AG04450 (cell line): ENCODE data around the gene FLYWCH1. TPM values are rescaled to one million over a fixed set of nuclear protein-coding genes. Genes with fewer than 3 reads are reported as not detected.
"Not testable (repeated sequence)": the region's sequence is repeated elsewhere in the genome, so short reads cannot be mapped to it uniquely, and the experiment has no call there.

Experiments used
- CTCF ChIA-PET: fragments of 300-600, 350-600 bp; formaldehyde crosslinking; extraction: SDS; loops from one replicate; lab custom pipeline; 2022; ENCODE audit warnings: antibody characterized with exemption, inconsistent platforms; lab: Charles Lee
- POLR2A ChIA-PET: fragments of 350-600 bp; formaldehyde crosslinking; extraction: SDS; loops from one replicate; lab custom pipeline; 2021; ENCODE audit warnings: antibody characterized with exemption, inconsistent platforms; lab: Yijun Ruan, JAX
- DNase-seq: peaks from one replicate; pipeline ENCODE4 v3.0.0-alpha.2; 2011; ENCODE audit warnings: low read depth, low spot score
- H3K27ac ChIP-seq: one replicate; pipeline ENCODE4 v1.5.1; 2012; ENCODE audit warnings: low read depth, low read length, control low read depth
- H3K27me3 ChIP-seq: one replicate; pipeline ENCODE4 v1.6.0; 2012; ENCODE audit warnings: low read length; ENCODE audit not compliant: control insufficient read depth, insufficient read depth
- H3K4me3 ChIP-seq: 2 replicates; pipeline ENCODE4 v1.5.1; 2011; ENCODE audit warnings: mild to moderate bottlenecking, low read depth, low read length, control low read depth
- H3K9me3 ChIP-seq: 2 replicates; pipeline ENCODE4 v1.5.1; 2012; ENCODE audit warnings: low read length; ENCODE audit not compliant: control insufficient read depth, insufficient read depth
- polyA plus RNA-seq: library from polyadenylated mRNA; depleted of rRNA; stranded (reverse); fragments of >200 nt; gene quantifications from 2 replicates; pipeline ENCODE4 v1.2.3, GENCODE V29; 2011
- TF ChIP-seq, protein P1 (sequence below): IDR thresholded peaks from 2 replicates; pipeline ENCODE4 v1.5.1; 2011; ENCODE audit warnings: low read depth, low read length, control low read depth, inconsistent platforms

The FLYWCH1 gene
- polyA plus RNA-seq, 1 experiment: 15.1 TPM

DNA sequence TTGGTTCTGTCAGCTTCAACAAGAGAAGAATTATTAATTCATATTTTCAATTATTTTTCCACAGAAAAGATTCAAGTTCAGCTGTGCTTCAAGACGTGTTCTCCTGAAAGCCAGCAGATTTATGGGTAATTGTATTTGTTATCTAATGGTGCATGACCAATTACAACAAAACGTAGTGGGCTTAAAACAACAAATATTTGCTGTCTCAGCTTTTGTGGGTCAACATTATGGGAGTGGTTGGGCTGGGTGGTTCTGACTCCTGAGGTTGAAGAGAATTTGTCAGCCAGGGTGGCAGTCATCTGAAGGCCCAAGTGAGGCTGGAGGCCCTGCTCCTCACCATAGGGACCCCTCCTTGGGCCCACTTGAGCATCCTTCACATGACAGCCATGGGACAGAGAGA is 28.2 kb downstream of the FLYWCH1 start:
- TF ChIP-seq, protein P1, sequence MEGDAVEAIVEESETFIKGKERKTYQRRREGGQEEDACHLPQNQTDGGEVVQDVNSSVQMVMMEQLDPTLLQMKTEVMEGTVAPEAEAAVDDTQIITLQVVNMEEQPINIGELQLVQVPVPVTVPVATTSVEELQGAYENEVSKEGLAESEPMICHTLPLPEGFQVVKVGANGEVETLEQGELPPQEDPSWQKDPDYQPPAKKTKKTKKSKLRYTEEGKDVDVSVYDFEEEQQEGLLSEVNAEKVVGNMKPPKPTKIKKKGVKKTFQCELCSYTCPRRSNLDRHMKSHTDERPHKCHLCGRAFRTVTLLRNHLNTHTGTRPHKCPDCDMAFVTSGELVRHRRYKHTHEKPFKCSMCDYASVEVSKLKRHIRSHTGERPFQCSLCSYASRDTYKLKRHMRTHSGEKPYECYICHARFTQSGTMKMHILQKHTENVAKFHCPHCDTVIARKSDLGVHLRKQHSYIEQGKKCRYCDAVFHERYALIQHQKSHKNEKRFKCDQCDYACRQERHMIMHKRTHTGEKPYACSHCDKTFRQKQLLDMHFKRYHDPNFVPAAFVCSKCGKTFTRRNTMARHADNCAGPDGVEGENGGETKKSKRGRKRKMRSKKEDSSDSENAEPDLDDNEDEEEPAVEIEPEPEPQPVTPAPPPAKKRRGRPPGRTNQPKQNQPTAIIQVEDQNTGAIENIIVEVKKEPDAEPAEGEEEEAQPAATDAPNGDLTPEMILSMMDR: no peak
- Histone ChIP-seq H3K4me3 (no peak overlapping the region), H3K27me3 (no peaks in the 10 kb centered on the region), H3K27ac (no peak overlapping the region), H3K9me3 (no peaks in the 10 kb centered on the region; the same call in 1 of the 2 replicates)
- ChIA-PET CTCF (interaction anchor here (0.5 to 1.3 kb wide), 4 partner anchors 13 to 22 kb away, joined by 3 to 11 read pairs (median 3); no protein-coding TSS in a partner anchor), POLR2A (no interaction called here)
- DNase-seq: no peak

DNA sequence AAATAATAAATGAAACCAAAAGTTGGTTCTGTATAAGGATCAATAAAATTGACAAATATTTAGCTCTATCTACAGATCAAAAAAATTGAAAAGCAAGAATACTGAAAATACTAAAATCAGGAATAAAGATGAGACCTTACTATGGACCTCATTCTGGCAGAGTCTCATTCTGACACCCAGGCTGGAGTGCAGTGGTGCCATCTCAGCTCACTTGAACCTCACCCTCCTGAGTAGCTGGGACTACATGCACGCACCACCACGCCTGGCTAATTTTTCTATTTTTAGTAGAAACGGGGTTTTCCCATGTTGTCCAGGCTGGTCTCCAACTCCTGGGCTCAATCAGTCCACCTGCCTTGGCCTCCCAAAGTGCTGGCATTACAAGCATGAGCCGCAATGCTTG is 30.3 kb downstream of the FLYWCH1 start:
- Histone ChIP-seq H3K27ac (no peak overlapping the region), H3K9me3 (no peaks in the 10 kb centered on the region; the same call in 1 of the 2 replicates), H3K4me3 (no peak overlapping the region), H3K27me3 (no peaks in the 10 kb centered on the region)
- TF ChIP-seq, protein P1: no peak
- ChIA-PET POLR2A (no interaction called here), CTCF (interaction anchor here (0.6 to 5.3 kb wide), 4 partner anchors 14 to 28 kb away, joined by 3 to 29 read pairs (median 6); no protein-coding TSS in a partner anchor)
- DNase-seq: no peak

DNA sequence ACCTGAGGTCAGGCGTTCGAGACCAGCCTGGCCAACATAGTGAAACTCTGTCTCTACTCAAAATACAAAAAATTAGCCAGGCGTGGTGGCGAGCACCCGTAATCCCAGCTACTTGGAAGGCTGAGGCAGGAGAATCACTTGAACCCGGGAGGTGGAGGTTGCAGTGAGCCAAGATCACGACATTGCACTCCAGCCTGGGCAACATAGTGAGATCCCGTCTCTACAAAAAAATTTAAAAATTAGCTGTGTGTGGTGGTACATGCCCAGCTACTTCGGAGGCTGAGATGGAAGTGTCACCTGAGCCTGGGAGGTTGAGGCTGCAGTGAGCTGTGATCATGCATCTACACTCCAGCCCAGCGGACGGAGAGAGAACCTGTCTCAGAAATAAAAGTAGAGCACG is 32.0 kb downstream of the FLYWCH1 start:
- DNase-seq, H3K9me3 ChIP-seq, H3K4me3 ChIP-seq, POLR2A ChIA-PET, H3K27me3 ChIP-seq, H3K27ac ChIP-seq: not testable (repeated sequence)
- CTCF ChIA-PET: interaction anchor here (0.7 to 5.3 kb wide), 2 partner anchors 16 to 63 kb away, joined by 5 to 29 read pairs; no protein-coding TSS in a partner anchor

DNA sequence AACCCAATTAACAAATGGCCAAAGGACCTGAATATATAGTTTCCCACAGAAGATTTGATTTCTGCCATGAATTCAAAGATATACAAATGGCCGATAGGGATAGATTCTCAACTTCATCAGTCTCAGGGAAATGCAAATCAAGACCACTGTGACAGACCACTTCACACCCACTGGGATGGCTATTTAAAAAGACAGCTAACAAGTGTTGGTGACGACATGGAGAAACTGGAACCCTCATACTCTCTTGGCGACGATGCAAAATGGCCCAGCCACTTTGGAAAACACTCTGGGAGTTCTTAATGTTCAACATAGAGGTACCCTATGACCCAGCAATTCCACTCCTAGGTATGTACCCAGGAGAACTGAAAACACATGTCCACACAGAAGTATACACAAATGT is 34.9 kb downstream of the FLYWCH1 start:
- CTCF ChIA-PET: interaction anchor here (0.9 to 5.3 kb wide), 2 partner anchors 19 to 20 kb away, joined by 3 to 29 read pairs; no protein-coding TSS in a partner anchor

DNA sequence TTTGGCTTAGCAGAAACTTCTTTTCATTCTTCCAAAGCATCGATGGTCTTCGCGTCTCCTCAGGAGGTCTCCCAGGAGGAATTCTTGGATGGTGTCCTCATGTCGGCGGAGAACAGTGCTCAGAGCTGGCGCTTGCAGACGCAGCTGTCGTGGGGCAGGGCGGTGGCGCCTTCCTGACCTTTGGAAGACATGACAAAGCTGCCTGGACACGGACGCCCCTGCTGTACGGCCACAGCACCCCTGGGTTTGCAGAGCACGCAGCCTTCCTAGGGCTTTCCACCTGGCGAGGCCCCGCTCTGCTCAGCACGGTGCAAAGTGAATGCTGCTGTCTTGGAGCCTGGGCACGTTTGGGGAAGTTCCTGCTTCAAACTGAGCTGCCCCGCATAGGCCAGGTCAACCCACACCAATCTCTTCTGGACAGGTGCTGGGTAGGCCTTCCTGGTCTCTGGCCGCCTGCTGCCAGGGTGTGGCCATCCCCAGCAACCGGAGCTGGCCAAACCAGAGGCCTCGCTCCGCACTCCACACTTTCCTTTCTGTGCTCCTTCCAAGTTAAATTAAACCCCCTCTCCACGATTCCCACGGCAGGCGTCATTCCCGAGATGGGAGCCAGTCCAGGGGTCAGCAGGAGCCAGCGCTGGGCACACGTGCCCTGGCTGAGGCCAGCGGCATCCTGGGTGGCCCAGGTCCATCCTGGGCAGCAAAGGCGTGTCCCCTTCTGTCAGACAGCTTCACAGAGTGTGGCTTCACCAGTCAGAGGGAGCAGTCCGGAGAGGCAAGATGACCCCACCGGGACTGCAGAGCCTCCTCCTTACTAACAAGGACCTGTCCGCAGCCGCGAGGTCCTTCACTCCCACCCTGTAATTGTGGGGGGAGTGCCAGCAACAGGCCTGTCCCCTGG is 37.3 kb downstream of the FLYWCH1 start:
- ChIA-PET POLR2A (no interaction called here), CTCF (interaction anchor here (1.0 kb wide), 1 partner anchor 12 kb away, joined by 4 read pairs; no protein-coding TSS in a partner anchor)
- TF ChIP-seq, protein P1: no peak
- H3K4me3 ChIP-seq: no peak overlapping the region
- no peak for DNase-seq
- no peak overlapping the region for H3K27ac ChIP-seq
- peaks cover 12% of the 10 kb centered on the region for H3K27me3 ChIP-seq
- H3K9me3 ChIP-seq: no peaks in the 10 kb centered on the region; the same call in 1 of the 2 replicates

More for the DNA sequence above, 34.9 kb downstream of the FLYWCH1 start:
- Histone ChIP-seq H3K27me3 (no peaks in the 10 kb centered on the region), H3K4me3 (no peak overlapping the region), H3K9me3 (no peaks in the 10 kb centered on the region; the same call in 1 of the 2 replicates), H3K27ac (no peak overlapping the region)
- TF ChIP-seq, protein P1: no peak
- POLR2A ChIA-PET: no interaction called here
- no peak for DNase-seq
